GM12873 (cell line): ENCODE measurements around the gene RGMA.

Experiments
- TF ChIP-seq, protein P1 (sequence below): IDR thresholded peaks from 2 replicates; pipeline ENCODE4 v1.5.1; 2012; ENCODE audit warnings: low read depth, mild to moderate bottlenecking, moderate library complexity, low read length, control low read depth; ENCODE audit not compliant: insufficient read depth; ENCODE audit errors: missing control alignments

RGMA gene

DNA sequence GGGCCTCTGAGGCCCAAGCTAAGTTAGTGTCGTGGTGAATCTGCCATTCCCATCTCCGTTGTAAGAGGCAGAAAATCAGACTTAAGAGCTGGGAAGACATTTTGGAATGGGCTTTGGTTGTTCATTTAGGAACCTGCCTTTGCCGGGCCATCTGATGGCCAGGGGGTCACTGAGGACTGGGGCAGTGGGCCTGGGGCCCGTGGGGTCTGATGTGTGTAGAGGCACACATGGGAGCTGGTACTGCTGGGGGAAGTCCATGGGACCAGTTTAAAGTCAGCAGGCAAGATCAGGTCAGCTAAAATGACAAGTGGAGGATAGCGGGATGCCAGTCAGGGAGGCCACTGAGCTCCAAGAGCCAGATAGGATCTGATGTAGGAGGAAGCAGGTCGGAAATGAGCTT is 38.3 kb upstream of the RGMA start:
- TF ChIP-seq, protein P1, sequence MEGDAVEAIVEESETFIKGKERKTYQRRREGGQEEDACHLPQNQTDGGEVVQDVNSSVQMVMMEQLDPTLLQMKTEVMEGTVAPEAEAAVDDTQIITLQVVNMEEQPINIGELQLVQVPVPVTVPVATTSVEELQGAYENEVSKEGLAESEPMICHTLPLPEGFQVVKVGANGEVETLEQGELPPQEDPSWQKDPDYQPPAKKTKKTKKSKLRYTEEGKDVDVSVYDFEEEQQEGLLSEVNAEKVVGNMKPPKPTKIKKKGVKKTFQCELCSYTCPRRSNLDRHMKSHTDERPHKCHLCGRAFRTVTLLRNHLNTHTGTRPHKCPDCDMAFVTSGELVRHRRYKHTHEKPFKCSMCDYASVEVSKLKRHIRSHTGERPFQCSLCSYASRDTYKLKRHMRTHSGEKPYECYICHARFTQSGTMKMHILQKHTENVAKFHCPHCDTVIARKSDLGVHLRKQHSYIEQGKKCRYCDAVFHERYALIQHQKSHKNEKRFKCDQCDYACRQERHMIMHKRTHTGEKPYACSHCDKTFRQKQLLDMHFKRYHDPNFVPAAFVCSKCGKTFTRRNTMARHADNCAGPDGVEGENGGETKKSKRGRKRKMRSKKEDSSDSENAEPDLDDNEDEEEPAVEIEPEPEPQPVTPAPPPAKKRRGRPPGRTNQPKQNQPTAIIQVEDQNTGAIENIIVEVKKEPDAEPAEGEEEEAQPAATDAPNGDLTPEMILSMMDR, result no peak

DNA sequence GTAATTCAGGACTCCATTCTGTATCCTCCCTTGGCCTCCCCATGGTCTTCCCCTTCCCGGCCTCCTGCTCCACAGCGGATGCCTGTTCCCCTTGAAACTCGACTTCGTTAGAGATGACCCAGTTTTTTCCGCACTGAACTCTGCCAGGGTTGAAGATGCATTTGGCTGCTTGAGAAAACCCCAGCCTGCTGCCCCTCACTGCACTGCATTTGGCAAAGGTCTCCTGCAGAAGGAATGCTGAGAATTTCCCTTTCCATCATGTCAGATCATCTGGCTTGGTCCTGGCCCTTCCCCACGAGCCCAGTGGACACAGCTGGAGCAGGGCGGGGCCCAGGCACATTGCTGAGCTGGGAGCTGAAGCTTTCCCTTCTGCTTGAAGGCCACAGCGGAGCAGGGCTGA is 37.6 kb upstream of the RGMA start:
- TF ChIP-seq, protein P1, result no peak

DNA sequence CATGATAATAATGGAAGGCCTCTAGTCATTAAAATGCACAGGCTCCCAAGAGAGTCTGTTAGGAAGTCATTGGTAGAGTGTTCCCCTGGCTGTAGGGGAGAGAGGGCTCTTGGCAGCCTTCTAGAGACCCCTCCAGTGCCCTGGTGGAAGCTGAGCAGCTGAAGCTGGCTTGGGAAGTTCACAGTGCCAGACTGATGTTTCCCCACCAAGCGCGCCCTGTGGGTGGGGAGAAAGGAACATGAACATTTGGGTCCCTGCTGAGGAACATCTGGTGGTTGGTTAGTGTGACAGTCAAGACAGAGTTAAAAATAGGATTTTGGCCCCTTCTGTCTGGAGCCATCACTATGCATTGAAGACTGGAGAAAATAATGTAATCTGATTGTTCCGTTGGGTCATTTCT is 37.1 kb upstream of the RGMA start:
- TF ChIP-seq, protein P1, result no peak

DNA sequence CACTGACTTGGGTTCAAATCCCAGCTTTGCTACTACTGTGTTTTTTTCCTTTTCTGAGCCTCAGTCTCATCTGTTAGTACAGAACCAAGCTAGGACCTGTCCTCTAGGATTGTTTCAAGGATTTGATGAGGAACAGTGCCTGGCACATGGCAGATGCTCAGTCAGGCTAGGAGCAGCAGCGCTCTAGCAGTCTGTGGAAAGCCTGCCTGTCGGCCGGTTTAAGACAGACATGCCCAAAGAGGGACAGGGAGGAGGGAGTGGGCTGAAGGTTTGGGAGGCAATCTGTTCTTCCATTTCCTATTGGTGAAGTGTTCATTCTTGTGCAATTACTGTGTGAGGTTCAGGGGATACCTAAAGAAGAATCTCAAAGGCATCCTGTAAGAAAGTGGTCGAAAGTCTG is 35.1 kb upstream of the RGMA start:
- TF ChIP-seq, protein P1, result no peak

DNA sequence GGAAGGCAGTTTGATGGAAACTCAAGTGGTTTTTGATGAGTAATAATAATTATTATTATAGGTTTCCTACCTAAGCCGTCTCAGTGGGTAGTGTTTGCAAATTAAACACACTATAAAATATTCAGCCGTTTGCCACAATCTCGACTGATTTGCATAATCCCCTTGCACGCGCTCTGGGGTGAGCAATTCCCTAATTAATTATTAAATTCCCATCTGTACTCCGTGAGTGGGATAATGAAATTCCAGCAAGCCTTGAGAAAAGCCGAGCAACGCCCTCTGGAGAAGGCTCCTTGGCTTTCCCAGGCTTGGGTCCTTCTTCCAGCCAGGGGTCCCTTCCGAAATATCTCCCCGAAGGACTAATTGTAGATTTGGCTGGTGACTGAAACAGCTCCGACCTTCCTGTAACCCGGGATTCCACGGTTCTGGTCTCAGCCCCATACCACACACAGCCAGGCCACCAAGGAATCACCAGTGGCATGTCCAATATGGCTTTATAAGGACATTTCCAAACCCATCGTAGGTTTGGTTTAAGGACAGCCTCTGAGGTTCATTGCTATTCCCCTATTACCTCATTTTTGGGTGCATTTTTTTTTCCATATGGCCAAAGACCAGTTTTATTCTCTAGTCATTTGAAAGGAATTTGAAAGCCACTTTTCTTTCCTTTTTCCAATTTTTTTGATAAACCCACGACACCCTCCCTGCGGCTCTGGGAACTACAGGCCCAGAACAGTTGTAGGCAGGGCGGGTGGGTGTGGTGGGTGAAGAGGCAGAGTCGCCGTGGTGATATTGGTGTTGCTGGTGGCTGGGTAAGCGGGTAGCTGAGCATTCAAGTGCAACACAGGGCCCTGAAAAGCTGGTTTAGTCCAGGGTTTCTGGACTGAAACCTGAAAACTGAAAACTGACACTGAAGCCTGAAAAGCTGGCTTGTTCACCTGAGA is 33.2 kb upstream of the RGMA start:
- TF ChIP-seq, protein P1, result no peak

DNA sequence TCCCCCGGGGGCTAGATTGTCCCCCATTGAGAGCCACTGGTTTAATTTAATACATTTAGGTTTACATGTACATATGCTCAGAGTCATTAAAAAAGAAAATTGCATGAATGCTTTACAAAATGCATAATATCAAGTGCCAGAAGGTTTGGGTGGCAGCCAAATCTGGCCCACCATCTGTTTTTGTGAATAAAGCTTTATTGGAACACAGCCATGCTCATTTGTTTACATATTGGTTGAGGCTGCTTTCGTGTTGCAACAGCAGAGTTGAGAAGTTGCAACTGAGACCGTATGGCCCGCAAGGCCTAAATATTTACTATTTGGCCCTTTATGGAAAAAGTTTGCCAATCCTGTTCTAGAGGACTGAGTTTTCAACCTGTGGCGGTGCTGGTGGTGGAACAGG is 32.1 kb upstream of the RGMA start:
- TF ChIP-seq, protein P1, result no peak

DNA sequence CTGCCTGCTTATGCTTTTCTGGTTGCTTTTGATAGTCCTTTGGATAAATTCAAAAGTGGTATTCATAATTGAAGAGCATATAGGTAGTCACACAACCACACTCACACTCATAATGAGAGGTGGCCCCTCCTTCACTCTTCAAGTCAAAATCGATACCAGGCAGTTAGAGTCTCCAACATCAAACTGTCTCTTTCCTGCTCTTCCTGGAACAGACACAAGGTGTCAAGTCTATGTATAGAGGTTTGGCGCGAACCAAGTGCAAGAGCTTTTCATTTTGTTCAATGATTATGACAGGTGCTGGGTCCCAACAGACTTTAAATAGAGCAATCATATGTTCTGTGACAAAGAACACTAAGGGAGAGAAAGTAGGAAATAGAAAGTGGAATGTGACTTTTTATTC is 29.9 kb upstream of the RGMA start:
- TF ChIP-seq, protein P1, result no peak
